ENCODE results near the gene DHRS12.

DHRS12 gene

DNA sequence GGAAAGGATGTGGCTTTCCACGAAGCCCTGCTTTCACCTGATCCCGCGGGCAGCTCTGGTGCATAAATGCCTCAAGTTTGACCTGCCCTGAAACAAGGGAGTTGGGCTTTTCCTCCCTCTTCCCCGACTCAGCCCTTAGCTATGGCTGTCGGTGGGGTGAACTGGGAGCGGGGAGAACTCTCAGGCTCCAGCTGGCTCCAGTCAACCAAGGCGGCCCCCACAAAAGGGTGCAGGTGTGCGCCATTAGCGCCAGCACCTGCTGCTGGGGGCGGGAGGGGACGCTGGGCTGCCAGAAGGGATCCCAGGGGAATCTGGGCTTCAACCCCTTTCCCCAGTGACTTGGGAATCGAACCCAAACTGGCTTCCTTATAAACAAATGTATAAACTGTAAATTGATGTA lies 7.1 kb upstream of the DHRS12 start:
- Histone ChIP-seq H3K9ac (ENCODE audit: low read length) (no peak overlapping the region), H3K4me2 (ENCODE audit: low read length) (peak overlapping the region; percentile 5; the same call in 1 of the 2 replicates)

DNA sequence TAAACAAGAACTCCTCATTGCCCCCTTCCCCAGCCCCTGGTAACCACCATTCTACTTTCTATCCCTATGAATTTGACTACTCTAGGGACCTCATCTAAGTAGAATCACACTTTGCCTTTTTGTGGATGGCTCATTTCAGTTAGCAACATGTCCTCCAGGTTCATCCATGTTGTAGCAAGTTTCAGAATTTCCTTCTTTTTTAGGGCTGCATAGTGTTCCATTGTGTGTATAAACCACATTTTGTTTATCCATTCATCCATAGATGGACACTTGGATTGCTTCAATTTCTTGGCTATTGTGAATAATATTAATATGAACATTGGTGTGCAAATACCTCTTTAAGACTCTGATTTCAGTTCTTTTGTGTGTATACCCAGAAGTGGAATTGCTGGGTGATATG lies 4.8 kb upstream of the DHRS12 start:
- Histone ChIP-seq H3K9ac (ENCODE audit: low read length) (no peak overlapping the region), H3K9me2 (ENCODE audit: low read depth, low read length) (no peaks in the 10 kb centered on the region), H3F3A (ENCODE audit: insufficient read depth, low read length) (no peaks in the 10 kb centered on the region), H2AFZ (ENCODE audit: low read length) (no peak overlapping the region), H3K79me2 (ENCODE audit: insufficient read depth, low read length) (no peaks in the 10 kb centered on the region), H3K4me1 (ENCODE audit: insufficient read depth, low read length, severe bottlenecking) (peaks cover 57% of the 10 kb centered on the region), H3K4me3 (ENCODE audit: low read depth, low read length, poor library complexity, severe bottlenecking) (no peak overlapping the region), H4K20me1 (ENCODE audit: insufficient read depth, low read length) (no peaks in the 10 kb centered on the region), H3K4me2 (ENCODE audit: low read length) (no peak overlapping the region), H3K36me3 (ENCODE audit: insufficient read depth, low read length) (no peaks in the 10 kb centered on the region), H3K27me3 (ENCODE audit: insufficient read depth, low read length) (no peaks in the 10 kb centered on the region), H3K27ac (ENCODE audit: low read depth, low read length, poor library complexity, severe bottlenecking) (no peak overlapping the region), H3K9me3 (ENCODE audit: low read length) (no peaks in the 10 kb centered on the region)
- no peak for TF ChIP-seq EZH2 (IDR thresholded peaks at IDR 0.05; ENCODE audit: borderline replicate concordance, low read length)
- TF ChIP-seq CTCF (IDR thresholded peaks at IDR 0.05; ENCODE audit: low read length) = no peak

More for the DNA sequence above, 7.1 kb upstream of the DHRS12 start:
- H3K27me3 ChIP-seq (ENCODE audit: insufficient read depth, low read length) = no peaks in the 10 kb centered on the region
- H3K79me2 ChIP-seq (ENCODE audit: insufficient read depth, low read length) = no peaks in the 10 kb centered on the region
- H4K20me1 ChIP-seq (ENCODE audit: insufficient read depth, low read length) = no peaks in the 10 kb centered on the region
- H3K36me3 ChIP-seq (ENCODE audit: insufficient read depth, low read length) = no peaks in the 10 kb centered on the region
- H3K9me2 ChIP-seq (ENCODE audit: low read depth, low read length) = no peaks in the 10 kb centered on the region
- H3K9me3 ChIP-seq (ENCODE audit: low read length) = no peaks in the 10 kb centered on the region
- H3K27ac ChIP-seq (ENCODE audit: low read depth, low read length, poor library complexity, severe bottlenecking) = peak overlapping the region; percentile 57
- no peak for TF ChIP-seq EZH2 (IDR thresholded peaks at IDR 0.05; ENCODE audit: borderline replicate concordance, low read length)
- no peak for TF ChIP-seq CTCF (IDR thresholded peaks at IDR 0.05; ENCODE audit: low read length)
- peaks cover 60% of the 10 kb centered on the region for H3K4me1 ChIP-seq (ENCODE audit: insufficient read depth, low read length, severe bottlenecking)
- no peak overlapping the region for H3K4me3 ChIP-seq (ENCODE audit: low read depth, low read length, poor library complexity, severe bottlenecking)
- H2AFZ ChIP-seq (ENCODE audit: low read length) = no peak overlapping the region
- H3F3A ChIP-seq (ENCODE audit: insufficient read depth, low read length) = no peaks in the 10 kb centered on the region

DNA sequence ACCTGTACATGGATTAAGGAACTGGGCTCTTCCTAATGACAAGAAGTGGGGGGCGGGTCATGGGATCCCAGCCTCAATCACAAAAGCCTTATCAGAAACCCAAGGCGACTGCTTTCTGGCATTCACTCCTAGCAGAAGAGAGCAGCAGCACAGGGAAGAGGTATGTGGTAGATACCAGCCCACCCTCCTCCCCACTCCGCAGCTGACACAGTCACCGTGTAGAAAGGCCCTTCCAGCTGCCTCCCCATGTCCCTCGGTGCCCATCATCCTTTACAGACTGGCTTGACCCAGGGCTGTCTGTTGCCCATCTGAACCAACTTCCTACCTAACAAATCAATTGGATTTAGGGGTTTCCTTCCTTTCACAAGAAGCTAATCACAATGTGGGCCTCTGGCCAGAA lies 3.1 kb upstream of the DHRS12 start:
- peaks cover 54% of the 10 kb centered on the region for H3K4me1 ChIP-seq (ENCODE audit: insufficient read depth, low read length, severe bottlenecking)
- H3K4me3 ChIP-seq (ENCODE audit: low read depth, low read length, poor library complexity, severe bottlenecking) = no peak overlapping the region
- H3K79me2 ChIP-seq (ENCODE audit: insufficient read depth, low read length) = no peaks in the 10 kb centered on the region
- no peaks in the 10 kb centered on the region for H3F3A ChIP-seq (ENCODE audit: insufficient read depth, low read length)
- H3K27me3 ChIP-seq (ENCODE audit: insufficient read depth, low read length) = no peaks in the 10 kb centered on the region
- no peak overlapping the region for H3K27ac ChIP-seq (ENCODE audit: low read depth, low read length, poor library complexity, severe bottlenecking)
- TF ChIP-seq CTCF (IDR thresholded peaks at IDR 0.05; ENCODE audit: low read length) (no peak), EZH2 (IDR thresholded peaks at IDR 0.05; ENCODE audit: borderline replicate concordance, low read length) (no peak)
- H3K36me3 ChIP-seq (ENCODE audit: insufficient read depth, low read length) = no peaks in the 10 kb centered on the region
- no peak overlapping the region for H3K9ac ChIP-seq (ENCODE audit: low read length)
- no peaks in the 10 kb centered on the region for H4K20me1 ChIP-seq (ENCODE audit: insufficient read depth, low read length)
- H3K9me3 ChIP-seq (ENCODE audit: low read length) = no peaks in the 10 kb centered on the region
- H2AFZ ChIP-seq (ENCODE audit: low read length) = no peak overlapping the region
- no peaks in the 10 kb centered on the region for H3K9me2 ChIP-seq (ENCODE audit: low read depth, low read length)
- no peak overlapping the region for H3K4me2 ChIP-seq (ENCODE audit: low read length)

All from OCI-LY1 (cell line).